ENCODE results near the gene DAGLA. TPM values are rescaled to one million over a fixed set of nuclear protein-coding genes. Genes with fewer than 3 reads are reported as not detected.

DAGLA gene
- total RNA-seq, 2 experiments from 2014 or later: 0.05 TPM; not detected in 1

- H3K36me3 Mint-ChIP-seq (ENCODE audit: low read depth): no peaks in the 10 kb centered on the region
- H3K4me1 Mint-ChIP-seq (ENCODE audit: low read depth): no peaks in the 10 kb centered on the region
- no peaks in the 10 kb centered on the region for H3K27me3 Mint-ChIP-seq (ENCODE audit: low read depth)
- POLR2A ChIA-PET: no interaction called here
- ATAC-seq: no peak
- H3K9me3 Mint-ChIP-seq (ENCODE audit: insufficient read depth): no peaks in the 10 kb centered on the region
- CTCF ChIA-PET: no interaction called here
- no peak overlapping the region for H3K27ac Mint-ChIP-seq
- no peak for DNase-seq
- no peak overlapping the region for H3K4me3 Mint-ChIP-seq
These were observed 46.6 kb downstream of the DAGLA start for GRCh38 chr11:61726775-61727174.

GRCh38 chr11:61727401-61727811 lies 47.2 kb downstream of the DAGLA start:
- H3K9me3 Mint-ChIP-seq (ENCODE audit: insufficient read depth): no peaks in the 10 kb centered on the region
- H3K4me3 Mint-ChIP-seq: no peak overlapping the region
- no peaks in the 10 kb centered on the region for H3K36me3 Mint-ChIP-seq (ENCODE audit: low read depth)
- no peak overlapping the region for H3K27ac Mint-ChIP-seq
- H3K4me1 Mint-ChIP-seq (ENCODE audit: low read depth): no peaks in the 10 kb centered on the region
- ATAC-seq (no peak), DNase-seq (no peak)
- CTCF ChIA-PET: no interaction called here
- H3K27me3 Mint-ChIP-seq (ENCODE audit: low read depth): no peaks in the 10 kb centered on the region
- POLR2A ChIA-PET: no interaction called here

GRCh38 chr11:61728066-61728939 lies 48.1 kb downstream of the DAGLA start:
- ATAC-seq (no peak), DNase-seq (no peak)
- Mint-ChIP-seq H3K4me1 (ENCODE audit: low read depth) (peaks cover 1% of the 10 kb centered on the region), H3K27ac (no peak overlapping the region), H3K4me3 (no peak overlapping the region), H3K9me3 (ENCODE audit: insufficient read depth) (no peaks in the 10 kb centered on the region), H3K27me3 (ENCODE audit: low read depth) (no peaks in the 10 kb centered on the region), H3K36me3 (ENCODE audit: low read depth) (no peaks in the 10 kb centered on the region)
- POLR2A ChIA-PET: no interaction called here
- CTCF ChIA-PET: interaction anchor here (1.1 kb wide), 1 partner anchor 47 kb away, joined by 3 read pairs; no protein-coding TSS in a partner anchor

GRCh38 chr11:61728940-61729219 lies 48.7 kb downstream of the DAGLA start:
- H3K4me1 Mint-ChIP-seq (ENCODE audit: low read depth): peaks cover 2% of the 10 kb centered on the region
- H3K27me3 Mint-ChIP-seq (ENCODE audit: low read depth): no peaks in the 10 kb centered on the region
- CTCF ChIA-PET: interaction anchor here (1.1 kb wide), 1 partner anchor 47 kb away, joined by 3 read pairs; no protein-coding TSS in a partner anchor
- POLR2A ChIA-PET: no interaction called here
- DNase-seq: no peak
- H3K4me3 Mint-ChIP-seq: no peak overlapping the region
- no peaks in the 10 kb centered on the region for H3K36me3 Mint-ChIP-seq (ENCODE audit: low read depth)
- H3K9me3 Mint-ChIP-seq (ENCODE audit: insufficient read depth): no peaks in the 10 kb centered on the region
- H3K27ac Mint-ChIP-seq: no peak overlapping the region
- ATAC-seq: no peak

- ChIA-PET CTCF (interaction anchor here (1.1 to 1.2 kb wide), 2 partner anchors 48 to 51 kb away, joined by 3 read pairs; no protein-coding TSS in a partner anchor), POLR2A (interaction anchor here (0.7 kb wide), 1 partner anchor 251 kb away, joined by 4 read pairs; no protein-coding TSS in a partner anchor)
- Mint-ChIP-seq H3K27ac (no peak overlapping the region), H3K4me1 (ENCODE audit: low read depth) (peaks cover 2% of the 10 kb centered on the region), H3K9me3 (ENCODE audit: insufficient read depth) (no peaks in the 10 kb centered on the region), H3K27me3 (ENCODE audit: low read depth) (no peaks in the 10 kb centered on the region), H3K36me3 (ENCODE audit: low read depth) (no peaks in the 10 kb centered on the region), H3K4me3 (no peak overlapping the region)
- ATAC-seq (no peak), DNase-seq (no peak)
These were observed 50.2 kb downstream of the DAGLA start for GRCh38 chr11:61730240-61730994.

GRCh38 chr11:61731211-61731951 lies 51.2 kb downstream of the DAGLA start:
- Mint-ChIP-seq H3K9me3 (ENCODE audit: insufficient read depth) (no peaks in the 10 kb centered on the region), H3K27ac (no peak overlapping the region), H3K4me1 (ENCODE audit: low read depth) (peaks cover 2% of the 10 kb centered on the region), H3K36me3 (ENCODE audit: low read depth) (no peaks in the 10 kb centered on the region), H3K27me3 (ENCODE audit: low read depth) (no peaks in the 10 kb centered on the region), H3K4me3 (no peak overlapping the region)
- ChIA-PET POLR2A (no interaction called here), CTCF (interaction anchor here (3.1 kb wide), 1 partner anchor 48 kb away, joined by 44 read pairs; the partner anchor contains the start of gene DAGLA)
- ATAC-seq (no peak), DNase-seq (no peak)

- Mint-ChIP-seq H3K36me3 (ENCODE audit: low read depth) (no peaks in the 10 kb centered on the region), H3K4me1 (ENCODE audit: low read depth) (peaks cover 2% of the 10 kb centered on the region), H3K27me3 (ENCODE audit: low read depth) (no peaks in the 10 kb centered on the region), H3K4me3 (no peak overlapping the region), H3K9me3 (ENCODE audit: insufficient read depth) (no peaks in the 10 kb centered on the region), H3K27ac (no peak overlapping the region)
- ChIA-PET POLR2A (no interaction called here), CTCF (interaction anchor here (0.9 to 3.1 kb wide), 3 partner anchors 49 to 285 kb away, joined by 3 to 44 read pairs (median 4); partner anchors contain the start of gene DAGLA)
- no peak for DNase-seq
- no peak for ATAC-seq
These were observed 51.9 kb downstream of the DAGLA start for GRCh38 chr11:61731952-61732675.

- ATAC-seq (no peak), DNase-seq (no peak)
- no peak overlapping the region for H3K4me3 Mint-ChIP-seq
- no peaks in the 10 kb centered on the region for H3K36me3 Mint-ChIP-seq (ENCODE audit: low read depth)
- H3K4me1 Mint-ChIP-seq (ENCODE audit: low read depth): peaks cover 2% of the 10 kb centered on the region
- ChIA-PET CTCF (interaction anchor here (0.6 to 3.1 kb wide), 29 partner anchors 9 to 396 kb away, joined by 3 to 44 read pairs (median 6); partner anchors contain the start of genes DAGLA, FEN1 and TMEM258), POLR2A (no interaction called here)
- H3K9me3 Mint-ChIP-seq (ENCODE audit: insufficient read depth): no peaks in the 10 kb centered on the region
- no peak overlapping the region for H3K27ac Mint-ChIP-seq
- no peaks in the 10 kb centered on the region for H3K27me3 Mint-ChIP-seq (ENCODE audit: low read depth)
These were observed 52.5 kb downstream of the DAGLA start for GRCh38 chr11:61732705-61733104.

GRCh38 chr11:61733120-61733978 lies 53.2 kb downstream of the DAGLA start:
- ChIA-PET CTCF (interaction anchor here (0.5 to 3.1 kb wide), 39 partner anchors 10 to 397 kb away, joined by 3 to 44 read pairs (median 4); partner anchors contain the start of genes DAGLA, FEN1 and TMEM258), POLR2A (no interaction called here)
- DNase-seq: peak; percentile 88
- Mint-ChIP-seq H3K27ac (no peak overlapping the region), H3K4me3 (no peak overlapping the region), H3K9me3 (ENCODE audit: insufficient read depth) (no peaks in the 10 kb centered on the region), H3K27me3 (ENCODE audit: low read depth) (no peaks in the 10 kb centered on the region), H3K4me1 (ENCODE audit: low read depth) (peaks cover 2% of the 10 kb centered on the region), H3K36me3 (ENCODE audit: low read depth) (no peaks in the 10 kb centered on the region)
- ATAC-seq: peak; percentile 96

- H3K4me1 Mint-ChIP-seq (ENCODE audit: low read depth): peaks cover 2% of the 10 kb centered on the region
- ChIA-PET POLR2A (no interaction called here), CTCF (interaction anchor here (1.3 to 2.1 kb wide), 5 partner anchors 11 to 56 kb away, joined by 4 to 19 read pairs (median 11); no protein-coding TSS in a partner anchor)
- no peak overlapping the region for H3K4me3 Mint-ChIP-seq
- no peaks in the 10 kb centered on the region for H3K36me3 Mint-ChIP-seq (ENCODE audit: low read depth)
- ATAC-seq (no peak), DNase-seq (no peak)
- H3K9me3 Mint-ChIP-seq (ENCODE audit: insufficient read depth): no peaks in the 10 kb centered on the region
- no peaks in the 10 kb centered on the region for H3K27me3 Mint-ChIP-seq (ENCODE audit: low read depth)
- no peak overlapping the region for H3K27ac Mint-ChIP-seq
These were observed 54.6 kb downstream of the DAGLA start for GRCh38 chr11:61734767-61735166.

Data from activated CD8-positive, alpha-beta T cell treated with anti-CD3 and anti-CD28 coated beads, Interleukin-2, amount 10 ng/mL, durations not matched to agents 7 days and 5 days (primary cell).